PC-9 (cell line): ENCODE measurements around the gene TRPC4AP.

Source experiments
- CTCF ChIP-seq: fragments of 200-600 bp; sonication (generic); conservative IDR thresholded peaks from 2 replicates; pipeline ENCODE4 v1.6.1; 2017; ENCODE audit warnings: mixed run types, antibody characterized with exemption, mild to moderate bottlenecking, moderate library complexity
- EZH2 ChIP-seq: fragments of 200-600 bp; sonication (generic); IDR thresholded peaks from 2 replicates; pipeline ENCODE4 v1.8.0; 2017; ENCODE audit warnings: antibody characterized with exemption, low read depth

GRCh38 chr20:34984756-34985261 lies 107.8 kb downstream of the TRPC4AP start:
- 0 out of 2 replicates have a peak, but pooled peaks have one; percentile 27 for TF ChIP-seq CTCF
- TF ChIP-seq EZH2, result no peak
